ENCODE results near the gene SAA4. TPM values are rescaled to one million over a fixed set of nuclear protein-coding genes. Genes with fewer than 3 reads are reported as not detected.
"Not testable (repeated sequence)": the region's sequence is repeated elsewhere in the genome, so short reads cannot be mapped to it uniquely, and the experiment has no call there.

The SAA4 gene
- total RNA-seq, 1 experiment from 2014 or later: not detected

DNA sequence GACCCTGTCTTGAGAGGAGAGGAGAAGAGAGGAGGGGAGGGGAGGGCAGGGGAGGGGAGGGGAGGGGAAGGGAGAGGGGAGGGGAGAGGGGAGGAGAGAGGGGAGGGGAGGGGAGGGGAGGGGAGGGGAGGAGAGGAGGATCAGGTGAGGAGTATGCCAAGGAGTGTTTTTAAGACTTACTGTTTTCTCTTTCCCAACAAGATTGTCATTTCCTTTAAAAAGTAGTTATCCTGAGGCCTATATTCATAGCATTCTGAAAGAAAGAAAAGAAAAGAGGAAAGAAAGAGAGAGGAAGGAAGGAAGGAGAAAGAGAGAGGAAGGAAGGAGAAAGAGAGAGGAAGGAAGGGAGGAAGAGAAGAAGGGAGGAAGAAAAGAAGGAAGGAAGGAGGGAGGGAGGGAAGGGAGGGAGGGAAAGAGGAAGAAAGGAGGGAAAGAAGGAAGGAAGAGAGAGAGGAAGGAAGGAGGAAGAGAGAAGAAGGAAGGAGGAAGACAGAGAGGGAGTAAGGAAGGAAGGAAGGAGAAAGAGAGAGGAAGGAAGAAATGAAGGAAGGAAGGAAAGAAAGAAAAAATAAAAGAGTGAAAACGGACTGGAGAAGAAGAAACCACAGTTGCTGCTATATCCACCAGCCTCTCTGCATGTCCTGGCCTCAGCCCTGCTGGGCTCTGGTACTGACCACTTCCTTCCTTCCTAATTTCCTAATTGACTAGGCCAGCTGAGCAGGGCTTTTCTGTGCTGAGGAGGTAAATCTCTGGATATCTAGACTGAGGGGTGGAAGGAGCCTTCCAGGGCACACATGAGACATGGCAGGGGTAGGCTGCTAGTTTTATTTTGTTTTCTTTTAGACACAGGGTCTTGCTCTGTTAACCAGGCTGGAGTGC is 28.3 kb upstream of the SAA4 start:
- intact Hi-C loops (cut with micrococcal nuclease; ENCODE audit: unreplicated experiment): no loop called here
- no peak overlapping the region for H3K4me2 ChIP-seq
- 0 out of 2 replicates have a peak, but pooled peaks cover 6% of the 10 kb centered on the region for H3F3A ChIP-seq (ENCODE audit: insufficient read depth, low read depth)
- H3K4me3 ChIP-seq: no peak overlapping the region
- H3K27me3 ChIP-seq (ENCODE audit: insufficient read depth, low read depth): no peaks in the 10 kb centered on the region
- no peaks in the 10 kb centered on the region for H3K79me2 ChIP-seq (ENCODE audit: low read depth)
- no peaks in the 10 kb centered on the region for H4K20me1 ChIP-seq (ENCODE audit: insufficient read depth)
- TF ChIP-seq, protein P1, sequence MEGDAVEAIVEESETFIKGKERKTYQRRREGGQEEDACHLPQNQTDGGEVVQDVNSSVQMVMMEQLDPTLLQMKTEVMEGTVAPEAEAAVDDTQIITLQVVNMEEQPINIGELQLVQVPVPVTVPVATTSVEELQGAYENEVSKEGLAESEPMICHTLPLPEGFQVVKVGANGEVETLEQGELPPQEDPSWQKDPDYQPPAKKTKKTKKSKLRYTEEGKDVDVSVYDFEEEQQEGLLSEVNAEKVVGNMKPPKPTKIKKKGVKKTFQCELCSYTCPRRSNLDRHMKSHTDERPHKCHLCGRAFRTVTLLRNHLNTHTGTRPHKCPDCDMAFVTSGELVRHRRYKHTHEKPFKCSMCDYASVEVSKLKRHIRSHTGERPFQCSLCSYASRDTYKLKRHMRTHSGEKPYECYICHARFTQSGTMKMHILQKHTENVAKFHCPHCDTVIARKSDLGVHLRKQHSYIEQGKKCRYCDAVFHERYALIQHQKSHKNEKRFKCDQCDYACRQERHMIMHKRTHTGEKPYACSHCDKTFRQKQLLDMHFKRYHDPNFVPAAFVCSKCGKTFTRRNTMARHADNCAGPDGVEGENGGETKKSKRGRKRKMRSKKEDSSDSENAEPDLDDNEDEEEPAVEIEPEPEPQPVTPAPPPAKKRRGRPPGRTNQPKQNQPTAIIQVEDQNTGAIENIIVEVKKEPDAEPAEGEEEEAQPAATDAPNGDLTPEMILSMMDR (conservative IDR thresholded peaks at IDR 0.05): no peak
- no peak for TF ChIP-seq EZH2 (IDR thresholded peaks at IDR 0.05; ENCODE audit: low read depth)
- H3K9me3 ChIP-seq (ENCODE audit: insufficient read depth, low read depth): no peaks in the 10 kb centered on the region
- DNase-seq: no peak
- H3K4me1 ChIP-seq (replicated peaks; ENCODE audit: insufficient read depth): peaks cover 14% of the 10 kb centered on the region
- no peaks in the 10 kb centered on the region for H3K36me3 ChIP-seq (ENCODE audit: low read depth)
- H3K27ac ChIP-seq: no peak overlapping the region
- no peaks in the 10 kb centered on the region for H3K9me2 ChIP-seq (ENCODE audit: insufficient read depth)
- BruUV-seq (replicated peaks): no TSS peak
- CTCF ChIA-PET: no interaction called here
- POLR2A ChIA-PET (ENCODE audit: unreplicated experiment): no interaction called here
- H2AFZ ChIP-seq: no peak overlapping the region

DNA sequence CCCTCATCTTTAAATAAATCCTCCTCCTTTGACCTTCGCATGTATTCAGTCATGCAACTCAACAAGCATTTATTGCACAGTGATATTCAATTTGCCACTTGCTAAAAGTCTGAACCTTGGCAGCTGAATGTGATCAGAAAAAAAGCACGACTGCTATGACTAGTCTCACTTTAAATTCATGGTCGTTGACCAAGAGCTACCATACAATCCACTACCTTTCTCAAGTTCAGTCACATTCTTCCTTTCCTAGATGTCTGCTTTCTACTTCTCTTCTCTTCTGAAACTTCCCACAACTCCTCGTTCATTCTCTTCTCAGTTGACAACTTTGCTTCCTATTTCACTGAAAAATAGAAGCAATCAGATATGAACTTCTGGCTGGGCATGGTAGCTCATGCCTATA is 27.4 kb upstream of the SAA4 start:
- CTCF ChIA-PET: no interaction called here
- Histone ChIP-seq H3K4me2 (no peak overlapping the region), H3F3A (ENCODE audit: insufficient read depth, low read depth) (0 out of 2 replicates have a peak, but pooled peaks cover 6% of the 10 kb centered on the region), H3K27ac (no peak overlapping the region), H3K4me3 (no peak overlapping the region), H3K9me3 (ENCODE audit: insufficient read depth, low read depth) (no peaks in the 10 kb centered on the region), H2AFZ (no peak overlapping the region), H3K27me3 (ENCODE audit: insufficient read depth, low read depth) (no peaks in the 10 kb centered on the region), H4K20me1 (ENCODE audit: insufficient read depth) (no peaks in the 10 kb centered on the region), H3K79me2 (ENCODE audit: low read depth) (no peaks in the 10 kb centered on the region), H3K36me3 (ENCODE audit: low read depth) (no peaks in the 10 kb centered on the region), H3K9me2 (ENCODE audit: insufficient read depth) (no peaks in the 10 kb centered on the region), H3K4me1 (replicated peaks; ENCODE audit: insufficient read depth) (peaks cover 14% of the 10 kb centered on the region)
- TF ChIP-seq, protein P1 (conservative IDR thresholded peaks at IDR 0.05): no peak
- no peak for TF ChIP-seq EZH2 (IDR thresholded peaks at IDR 0.05; ENCODE audit: low read depth)
- intact Hi-C loops (cut with micrococcal nuclease; ENCODE audit: unreplicated experiment): no loop called here
- BruUV-seq (replicated peaks): no TSS peak
- POLR2A ChIA-PET (ENCODE audit: unreplicated experiment): no interaction called here
- DNase-seq: no peak

DNA sequence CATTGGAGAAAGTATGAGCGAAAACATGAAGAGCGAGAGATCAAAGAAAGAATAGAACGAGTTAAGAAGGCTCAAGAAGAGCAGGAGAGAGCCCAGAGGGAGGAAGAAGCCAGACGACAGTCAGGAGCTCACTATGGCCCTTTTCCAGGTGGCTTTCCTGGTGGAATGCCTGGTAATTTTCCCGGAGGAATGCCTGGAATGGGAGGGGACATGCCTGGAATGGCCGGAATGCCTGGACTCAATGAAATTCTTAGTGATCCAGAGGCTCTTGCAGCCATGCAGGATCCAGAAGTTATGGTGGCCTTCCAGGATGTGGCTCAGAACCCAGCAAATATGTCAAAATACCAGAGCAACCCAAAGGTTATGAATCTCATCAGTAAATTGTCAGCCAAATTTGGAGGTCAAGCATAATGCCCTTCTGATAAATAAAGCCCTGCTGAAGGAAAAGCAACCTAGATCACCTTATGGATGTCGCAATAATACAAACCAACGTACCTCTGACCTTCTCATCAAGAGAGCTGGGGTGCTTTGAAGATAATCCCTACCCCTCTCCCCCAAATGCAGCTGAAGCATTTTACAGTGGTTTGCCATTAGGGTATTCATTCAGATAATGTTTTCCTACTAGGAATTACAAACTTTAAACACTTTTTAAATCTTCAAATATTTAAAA is 26.2 kb upstream of the SAA4 start:
- ChIA-PET CTCF (interaction anchor here (0.6 kb wide), 2 partner anchors 58 to 348 kb away, joined by 4 read pairs; no protein-coding TSS in a partner anchor), POLR2A (ENCODE audit: unreplicated experiment) (interaction anchor here (0.7 kb wide), 1 partner anchor 121 kb away, joined by 3 read pairs; no protein-coding TSS in a partner anchor)
- H3F3A ChIP-seq (ENCODE audit: insufficient read depth, low read depth); H3K27ac ChIP-seq; BruUV-seq (replicated peaks); DNase-seq; H3K36me3 ChIP-seq (ENCODE audit: low read depth); H3K27me3 ChIP-seq (ENCODE audit: insufficient read depth, low read depth); H3K4me2 ChIP-seq; H3K79me2 ChIP-seq (ENCODE audit: low read depth); H3K9me2 ChIP-seq (ENCODE audit: insufficient read depth); H4K20me1 ChIP-seq (ENCODE audit: insufficient read depth); intact Hi-C loops (cut with micrococcal nuclease; ENCODE audit: unreplicated experiment); H2AFZ ChIP-seq; H3K4me1 ChIP-seq (replicated peaks; ENCODE audit: insufficient read depth); H3K4me3 ChIP-seq; H3K9me3 ChIP-seq (ENCODE audit: insufficient read depth, low read depth): not testable (repeated sequence)
